Smooth muscle cell (in vitro differentiated cells): ENCODE data around the gene DYNC2H1. TPM values are rescaled to one million over a fixed set of nuclear protein-coding genes. Genes with fewer than 3 reads are reported as not detected.

Experiments
- DNase-seq: peaks from one replicate; lab custom pipeline; 2025; ENCODE audit not compliant: unreplicated experiment; lab: John Stamatoyannopoulos, UW
- H2AFZ ChIP-seq: fragments of 200-600 bp; sonication (generic); 2 replicates; pipeline ENCODE4 v1.6.0; 2016; ENCODE audit warnings: antibody characterized with exemption, low read depth, mild to moderate bottlenecking
- H3F3A ChIP-seq: fragments of 200-600 bp; sonication (generic); 2 replicates; pipeline ENCODE4 v1.6.0; 2017; ENCODE audit warnings: antibody characterized with exemption, low read depth
- H3K27ac ChIP-seq: fragments of 200-600 bp; sonication (generic); 2 replicates; pipeline ENCODE4 v1.5.1; 2016; ENCODE audit warnings: low read depth, mild to moderate bottlenecking
- H3K27me3 ChIP-seq: fragments of 200-600 bp; sonication (generic); 2 replicates; pipeline ENCODE4 v1.6.1; 2016; ENCODE audit warnings: low read depth, mild to moderate bottlenecking
- H3K36me3 ChIP-seq: fragments of 200-600 bp; sonication (generic); 2 replicates; pipeline ENCODE4 v1.5.1; 2016; ENCODE audit warnings: low read depth
- H3K4me1 ChIP-seq: fragments of 200-600 bp; sonication (generic); 2 replicates; pipeline ENCODE4 v1.5.1; 2016; ENCODE audit warnings: low read depth
- H3K4me2 ChIP-seq: fragments of 200-600 bp; sonication (generic); 2 replicates; pipeline ENCODE4 v1.6.0; 2016; ENCODE audit warnings: mild to moderate bottlenecking
- H3K4me3 ChIP-seq: fragments of 200-600 bp; sonication (generic); 2 replicates; pipeline ENCODE4 v1.5.1; 2016; ENCODE audit warnings: mild to moderate bottlenecking
- H3K79me2 ChIP-seq: fragments of 200-600 bp; sonication (generic); 2 replicates; pipeline ENCODE4 v1.6.0; 2016; ENCODE audit warnings: low read depth, mild to moderate bottlenecking
- H3K9ac ChIP-seq: fragments of 200-600 bp; sonication (generic); 2 replicates; pipeline ENCODE4 v1.6.0; 2016; ENCODE audit warnings: low read depth
- H3K9me3 ChIP-seq: fragments of 200-600 bp; sonication (generic); replicated peaks from 2 replicates; pipeline ENCODE4 v1.5.1; 2016; ENCODE audit warnings: low read depth
- H4K20me1 ChIP-seq: fragments of 200-600 bp; sonication (generic); 2 replicates; pipeline ENCODE4 v1.6.0; 2016; ENCODE audit warnings: low read depth
- CTCF ChIP-seq: fragments of 200-600 bp; sonication (generic); IDR thresholded peaks from 2 replicates; pipeline ENCODE4 v1.5.1; 2017; ENCODE audit warnings: borderline replicate concordance, mild to moderate bottlenecking, antibody characterized with exemption; ENCODE audit not compliant: insufficient read depth, poor library complexity, severe bottlenecking
- WGBS: methylation state at CpG from one replicate; pipeline ENCODE4 v1.1.7; 2016; ENCODE audit warnings: low lambda C conversion rate; 5-methylcytosine and 5-hydroxymethylcytosine counted together
- polyA plus RNA-seq: library from polyadenylated mRNA; unstranded; fragments of >200 nt; fragmentation: Nextera tagmentation; extraction: Ambion mirVana; gene quantifications from 2 replicates; pipeline ENCODE4 v1.2.1, GENCODE V29; 2016
- small RNA-seq: library from RNA; depleted of rRNA; stranded (forward); fragments of <200 nt; gene quantifications from one replicate; pipeline ENCODE3, GENCODE V24; 2014
- total RNA-seq: library from RNA; depleted of rRNA; stranded (reverse); fragments of >200 nt; gene quantifications from 2 replicates; pipeline ENCODE4 v1.2.3, GENCODE V29; 2014

DYNC2H1 gene
- total and polyA plus RNA-seq, 2 experiments from 2014 or later: 2.3 to 10.8 TPM

- peak overlapping the region; percentile 7 for H3K27ac ChIP-seq
- no peak overlapping the region for H3K9ac ChIP-seq
- WGBS: 28% methylated on average over 4 of the region's 4 CpGs
- no peaks in the 10 kb centered on the region for H4K20me1 ChIP-seq
- DNase-seq: no peak
- no peak overlapping the region for H3K4me3 ChIP-seq
- TF ChIP-seq CTCF: no peak
- H3K9me3 ChIP-seq: no peaks in the 10 kb centered on the region
- no peaks in the 10 kb centered on the region for H3K27me3 ChIP-seq
- H2AFZ ChIP-seq: no peak overlapping the region
- peaks cover 7% of the 10 kb centered on the region for H3K4me1 ChIP-seq
- peak overlapping the region; percentile 25 for H3K4me2 ChIP-seq
- no peaks in the 10 kb centered on the region for H3K79me2 ChIP-seq
- no peaks in the 10 kb centered on the region for H3F3A ChIP-seq
- no peaks in the 10 kb centered on the region for H3K36me3 ChIP-seq
These were observed 420.0 kb downstream of the DYNC2H1 start for GRCh38 chr11:103529181-103529684.

Small RNA genes lying within 50 kb of the gene (small RNA-seq; reads per million reads assigned to genes)
- not detected for gene AP003461.1

Other genes starting within 250 kb of the DYNC2H1 start
- 7.7 and 10.7 TPM in 2 replicates for gene MMP12, start 234.4 kb upstream of the DYNC2H1 start, total RNA-seq
- gene MMP12, start 234.4 kb upstream of the DYNC2H1 start, polyA plus RNA-seq: 0.62 and 6.0 TPM in 2 replicates
- 2.0 and 3.0 TPM in 2 replicates for gene MMP13, start 153.7 kb upstream of the DYNC2H1 start, total RNA-seq
- 0.72 and 1.1 TPM in 2 replicates for gene MMP13, start 153.7 kb upstream of the DYNC2H1 start, polyA plus RNA-seq
- gene DCUN1D5, start 17.3 kb upstream of the DYNC2H1 start, total RNA-seq: 88.1 and 119 TPM in 2 replicates
- gene DCUN1D5, start 17.3 kb upstream of the DYNC2H1 start, polyA plus RNA-seq: 69.9 and 72.0 TPM in 2 replicates